Osteoblast (primary cell): ENCODE measurements around the gene SELENOH. TPM values are rescaled to one million over a fixed set of nuclear protein-coding genes. Genes with fewer than 3 reads are reported as not detected.

Experiments
- DNase-seq: peaks from one replicate; pipeline ENCODE4 v3.0.0; 2011; ENCODE audit warnings: low spot score, mixed read lengths; ENCODE audit not compliant: insufficient read length; ENCODE audit errors: missing footprints
- H2AFZ ChIP-seq: 2 replicates; pipeline ENCODE4 v1.6.0; 2011; ENCODE audit warnings: mild to moderate bottlenecking, low read length
- H3K27ac ChIP-seq: 2 replicates; pipeline ENCODE4 v1.5.1; 2011; ENCODE audit warnings: mild to moderate bottlenecking, low read depth, low read length, moderate library complexity
- H3K27me3 ChIP-seq: 2 replicates; pipeline ENCODE4 v1.6.0; 2012; ENCODE audit warnings: mild to moderate bottlenecking, control low read depth, inconsistent platforms, low read length, moderate library complexity; ENCODE audit not compliant: insufficient read depth
- H3K36me3 ChIP-seq: 2 replicates; pipeline ENCODE4 v1.5.1; 2011; ENCODE audit warnings: mild to moderate bottlenecking, low read length, control low read depth, moderate library complexity; ENCODE audit not compliant: insufficient read depth
- H3K4me1 ChIP-seq: 2 replicates; pipeline ENCODE4 v1.5.1; 2011; ENCODE audit warnings: mild to moderate bottlenecking, low read length, control low read depth, moderate library complexity; ENCODE audit not compliant: insufficient read depth
- H3K4me2 ChIP-seq: 2 replicates; pipeline ENCODE4 v1.6.0; 2011; ENCODE audit warnings: mild to moderate bottlenecking, low read length; ENCODE audit not compliant: insufficient read depth
- H3K4me3 ChIP-seq: fragments of 200-600 bp; sonication (generic); 3 replicates; pipeline ENCODE4 v1.5.1; 2012; ENCODE audit warnings: mild to moderate bottlenecking, low read length, inconsistent platforms; ENCODE audit not compliant: insufficient read depth
- H3K79me2 ChIP-seq: 2 replicates; pipeline ENCODE4 v1.6.0; 2012; ENCODE audit warnings: mild to moderate bottlenecking, low read length, control low read depth, inconsistent platforms; ENCODE audit not compliant: insufficient read depth
- H3K9me3 ChIP-seq: 2 replicates; pipeline ENCODE4 v1.5.1; 2011; ENCODE audit warnings: low read depth, low read length, control low read depth
- H4K20me1 ChIP-seq: 2 replicates; pipeline ENCODE4 v1.6.0; 2012; ENCODE audit warnings: mild to moderate bottlenecking, low read length, control low read depth; ENCODE audit not compliant: insufficient read depth
- total RNA-seq: library from RNA; depleted of rRNA; stranded (reverse); fragments of >200 nt; gene quantifications from 2 replicates; pipeline ENCODE4 v1.2.3, GENCODE V29; 2012
- TF ChIP-seq, protein P1 (sequence below): IDR thresholded peaks from 2 replicates; pipeline ENCODE4 v1.5.1; 2011; ENCODE audit warnings: mild to moderate bottlenecking, low read depth, low read length, moderate library complexity; ENCODE audit errors: extremely low read depth

Gene SELENOH
- total RNA-seq, 1 donor = 68.8 TPM

DNA sequence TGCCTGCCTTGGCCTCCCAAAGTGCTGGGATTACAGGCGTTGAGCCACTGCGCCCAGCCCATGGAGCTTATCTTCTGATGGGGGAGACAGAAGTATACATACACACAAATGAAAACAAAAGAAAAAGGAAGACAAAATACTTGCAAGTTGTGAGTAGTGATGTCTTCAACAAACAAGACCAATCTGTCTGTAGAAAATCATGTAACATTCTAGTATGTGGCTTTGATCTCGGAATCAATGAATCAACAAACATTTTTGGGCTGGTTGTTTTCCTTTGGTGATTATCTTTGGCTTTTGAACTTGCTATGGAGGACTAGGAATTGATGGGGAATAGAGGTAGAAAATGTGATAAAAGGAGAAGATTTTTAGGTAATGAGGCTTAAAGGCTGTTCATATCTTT is 16.9 kb downstream of the SELENOH start:
- Histone ChIP-seq H3K27ac (no peak overlapping the region), H3K4me3 (no peak overlapping the region), H3K36me3 (no peaks in the 10 kb centered on the region), H3K79me2 (peaks cover 12% of the 10 kb centered on the region), H3K9me3 (no peaks in the 10 kb centered on the region), H3K4me2 (no peak overlapping the region), H3K27me3 (no peaks in the 10 kb centered on the region), H3K4me1 (peaks cover 3% of the 10 kb centered on the region), H2AFZ (no peak overlapping the region), H4K20me1 (peaks cover 2% of the 10 kb centered on the region)
- no peak for DNase-seq
- TF ChIP-seq, protein P1, sequence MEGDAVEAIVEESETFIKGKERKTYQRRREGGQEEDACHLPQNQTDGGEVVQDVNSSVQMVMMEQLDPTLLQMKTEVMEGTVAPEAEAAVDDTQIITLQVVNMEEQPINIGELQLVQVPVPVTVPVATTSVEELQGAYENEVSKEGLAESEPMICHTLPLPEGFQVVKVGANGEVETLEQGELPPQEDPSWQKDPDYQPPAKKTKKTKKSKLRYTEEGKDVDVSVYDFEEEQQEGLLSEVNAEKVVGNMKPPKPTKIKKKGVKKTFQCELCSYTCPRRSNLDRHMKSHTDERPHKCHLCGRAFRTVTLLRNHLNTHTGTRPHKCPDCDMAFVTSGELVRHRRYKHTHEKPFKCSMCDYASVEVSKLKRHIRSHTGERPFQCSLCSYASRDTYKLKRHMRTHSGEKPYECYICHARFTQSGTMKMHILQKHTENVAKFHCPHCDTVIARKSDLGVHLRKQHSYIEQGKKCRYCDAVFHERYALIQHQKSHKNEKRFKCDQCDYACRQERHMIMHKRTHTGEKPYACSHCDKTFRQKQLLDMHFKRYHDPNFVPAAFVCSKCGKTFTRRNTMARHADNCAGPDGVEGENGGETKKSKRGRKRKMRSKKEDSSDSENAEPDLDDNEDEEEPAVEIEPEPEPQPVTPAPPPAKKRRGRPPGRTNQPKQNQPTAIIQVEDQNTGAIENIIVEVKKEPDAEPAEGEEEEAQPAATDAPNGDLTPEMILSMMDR = no peak

DNA sequence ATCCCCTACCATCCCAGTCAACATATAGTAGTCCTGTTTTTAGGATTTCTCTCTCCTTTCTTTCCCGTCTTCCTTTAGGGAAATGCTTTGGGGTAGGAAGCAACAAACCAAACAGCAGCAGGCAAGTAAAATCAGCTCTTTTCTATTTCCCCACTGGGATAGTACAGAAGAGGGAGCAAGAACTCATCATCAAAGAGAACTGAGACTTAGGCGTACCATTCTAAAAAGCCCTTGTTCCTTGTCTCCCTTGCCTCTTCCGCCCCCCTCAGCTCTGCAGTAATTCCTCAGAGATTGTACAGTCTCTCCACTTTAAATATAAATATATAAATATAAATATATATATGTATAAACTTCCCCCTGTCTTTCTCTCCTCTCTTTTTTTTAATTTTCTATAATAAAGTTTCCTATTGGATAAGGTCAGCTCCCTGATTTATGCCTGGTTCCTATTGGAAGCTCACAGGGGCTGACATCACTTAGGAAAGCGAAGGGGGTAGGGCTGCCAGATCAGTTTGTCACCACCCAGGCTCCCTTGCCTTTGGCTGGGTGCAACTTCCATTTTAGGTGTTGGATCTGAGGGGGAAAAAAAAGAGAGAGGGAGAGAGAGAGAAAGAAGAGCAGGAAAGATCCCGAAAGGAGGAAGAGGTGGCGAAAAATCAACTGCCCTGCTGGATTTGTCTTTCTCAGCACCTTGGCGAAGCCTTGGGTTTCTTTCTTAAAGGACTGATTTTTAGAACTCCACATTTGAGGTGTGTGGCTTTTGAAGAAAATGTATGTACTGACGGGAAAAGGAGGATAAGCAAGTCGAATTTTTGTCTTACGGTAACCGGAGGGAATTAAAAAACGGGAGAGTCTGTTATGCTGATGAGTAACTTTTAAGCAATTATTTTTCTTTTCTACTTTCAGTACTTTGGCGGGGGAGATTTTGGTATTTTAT is 20.3 kb downstream of the SELENOH start, which contains the start of gene CTNND1:
CTNND1 (plus strand) TSS at position 502 of the 934 bp plus-strand sequence. CDS start 29,677 bp downstream, outside the sequence.
- TF ChIP-seq, protein P1 = no peak
- peak within 1 kb of the TSS; percentile 94 for H3K27ac ChIP-seq
- DNase-seq = peak; percentile 96
- peaks cover 20% of the 10 kb centered on the region for H3K4me1 ChIP-seq
- no peaks in the 10 kb centered on the region for H3K9me3 ChIP-seq
- no peaks in the 10 kb centered on the region for H3K27me3 ChIP-seq
- peak within 1 kb of the TSS; percentile 78 for H3K4me3 ChIP-seq
- H4K20me1 ChIP-seq = peaks cover 31% of the 10 kb centered on the region
- H3K36me3 ChIP-seq = no peaks in the 10 kb centered on the region
- H3K79me2 ChIP-seq = peaks cover 46% of the 10 kb centered on the region
- peak within 1 kb of the TSS; percentile 89 for H3K4me2 ChIP-seq
- peak within 1 kb of the TSS; percentile 86 for H2AFZ ChIP-seq

DNA sequence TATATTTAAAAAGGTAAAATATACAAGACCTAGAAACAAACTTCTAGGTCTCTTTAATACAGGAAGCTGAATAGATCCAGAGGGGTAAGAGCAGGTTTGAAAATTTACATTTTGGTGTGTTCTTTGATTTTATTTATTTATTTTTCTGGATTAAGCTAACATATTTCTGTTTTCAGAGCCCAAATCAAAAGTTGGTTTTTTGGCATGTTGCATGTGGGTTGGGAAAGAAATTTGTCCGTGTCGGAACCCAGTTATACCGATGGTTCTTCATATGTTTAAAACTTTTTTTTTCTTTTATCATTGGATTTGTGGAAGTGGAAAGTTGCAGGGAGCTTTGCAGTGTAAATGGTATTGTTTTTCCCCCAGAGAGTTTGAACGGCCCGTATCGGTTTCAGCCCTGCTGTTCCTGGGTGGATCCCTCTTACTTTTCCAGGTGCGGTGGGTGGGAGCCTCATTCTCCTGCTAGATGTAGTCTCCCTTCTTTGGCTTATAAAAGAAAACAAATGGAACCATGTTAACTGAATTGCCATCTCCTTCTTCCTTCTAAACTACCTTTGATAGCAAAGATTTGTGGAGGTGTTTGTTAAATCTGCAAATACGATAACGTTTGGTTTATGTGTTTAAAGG is 21.1 kb downstream of the SELENOH start:
- Histone ChIP-seq H3K4me3 (peak overlapping the region; percentile 78), H2AFZ (no peak overlapping the region), H3K27ac (peak overlapping the region; percentile 94), H3K27me3 (no peaks in the 10 kb centered on the region), H3K36me3 (peaks cover 4% of the 10 kb centered on the region), H4K20me1 (peaks cover 35% of the 10 kb centered on the region), H3K79me2 (peaks cover 54% of the 10 kb centered on the region), H3K9me3 (no peaks in the 10 kb centered on the region), H3K4me2 (peak overlapping the region; percentile 89), H3K4me1 (peaks cover 20% of the 10 kb centered on the region)
- DNase-seq = peak; percentile 76
- TF ChIP-seq, protein P1 = no peak

DNA sequence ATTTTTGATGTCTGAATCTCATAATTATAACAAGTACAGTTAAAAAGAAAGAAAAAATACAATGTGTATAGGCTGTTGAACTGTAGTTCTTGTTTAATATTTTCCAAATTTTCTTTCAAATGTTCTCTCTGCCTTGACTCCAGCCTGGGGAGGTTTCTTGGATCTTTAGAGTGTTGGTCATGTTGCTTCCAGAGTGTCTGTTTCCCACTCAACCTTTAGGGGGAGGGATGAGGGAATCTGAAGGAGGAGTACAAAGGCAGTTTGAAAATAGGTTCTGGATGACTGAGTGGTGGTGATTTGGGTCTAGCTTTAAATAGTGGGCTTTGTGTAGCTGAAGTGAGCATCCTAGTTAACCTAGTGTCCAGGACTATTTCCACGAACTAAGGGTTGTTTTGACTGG is 22.3 kb downstream of the SELENOH start:
- peak; percentile 56 for DNase-seq
- Histone ChIP-seq H3K4me3 (peak overlapping the region; percentile 78), H3K79me2 (peaks cover 64% of the 10 kb centered on the region), H3K4me2 (peak overlapping the region; percentile 89), H3K9me3 (no peaks in the 10 kb centered on the region), H4K20me1 (peaks cover 42% of the 10 kb centered on the region), H3K4me1 (peaks cover 20% of the 10 kb centered on the region), H3K36me3 (peaks cover 7% of the 10 kb centered on the region), H2AFZ (no peak overlapping the region), H3K27ac (peak overlapping the region; percentile 94), H3K27me3 (no peaks in the 10 kb centered on the region)
- TF ChIP-seq, protein P1 = peak; percentile 32
